ENCODE data around the gene ZNF407. TPM values are rescaled to one million over a fixed set of nuclear protein-coding genes. Genes with fewer than 3 reads are reported as not detected.

ZNF407 gene
- total and polyA plus RNA-seq, 7 donors, result 2.4 to 10.2 (median 7.9) TPM

DNA sequence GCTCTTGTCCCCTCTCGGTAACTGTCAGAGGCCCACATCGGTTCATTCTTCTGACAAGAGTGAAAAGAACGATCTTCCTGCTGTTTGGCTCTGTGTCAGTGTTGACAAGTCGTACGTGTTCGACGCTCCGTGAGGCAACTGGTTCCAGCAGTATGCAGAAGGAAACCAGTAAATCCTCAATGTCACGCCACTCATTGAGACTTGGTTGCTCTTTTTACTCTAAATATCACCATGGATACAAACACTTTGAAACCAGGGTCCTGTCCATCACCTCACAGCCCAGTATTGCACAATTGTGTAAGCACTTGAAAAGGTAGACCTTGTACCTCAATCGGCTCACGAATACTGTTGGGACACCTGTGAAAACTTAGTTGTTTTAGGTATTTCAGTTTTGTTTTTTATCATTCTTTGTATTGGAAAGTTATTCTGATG lies 136.4 kb downstream of the ZNF407 start:
- no peaks in the 10 kb centered on the region for H3K4me1 ChIP-seq
- no peak overlapping the region for H3K4me3 ChIP-seq
- intact Hi-C loops (cut with DNase I), result loop anchor here in 1 of 2 donors (10.0 kb wide), 1 partner anchor 59 kb away; no protein-coding TSS in a partner anchor
- no peaks in the 10 kb centered on the region for H3K27me3 ChIP-seq (ENCODE audit: insufficient read depth in 3 of 3, low read length in 2 of 3)
- no peaks in the 10 kb centered on the region for H3K9me3 ChIP-seq
- TF ChIP-seq, protein P1, sequence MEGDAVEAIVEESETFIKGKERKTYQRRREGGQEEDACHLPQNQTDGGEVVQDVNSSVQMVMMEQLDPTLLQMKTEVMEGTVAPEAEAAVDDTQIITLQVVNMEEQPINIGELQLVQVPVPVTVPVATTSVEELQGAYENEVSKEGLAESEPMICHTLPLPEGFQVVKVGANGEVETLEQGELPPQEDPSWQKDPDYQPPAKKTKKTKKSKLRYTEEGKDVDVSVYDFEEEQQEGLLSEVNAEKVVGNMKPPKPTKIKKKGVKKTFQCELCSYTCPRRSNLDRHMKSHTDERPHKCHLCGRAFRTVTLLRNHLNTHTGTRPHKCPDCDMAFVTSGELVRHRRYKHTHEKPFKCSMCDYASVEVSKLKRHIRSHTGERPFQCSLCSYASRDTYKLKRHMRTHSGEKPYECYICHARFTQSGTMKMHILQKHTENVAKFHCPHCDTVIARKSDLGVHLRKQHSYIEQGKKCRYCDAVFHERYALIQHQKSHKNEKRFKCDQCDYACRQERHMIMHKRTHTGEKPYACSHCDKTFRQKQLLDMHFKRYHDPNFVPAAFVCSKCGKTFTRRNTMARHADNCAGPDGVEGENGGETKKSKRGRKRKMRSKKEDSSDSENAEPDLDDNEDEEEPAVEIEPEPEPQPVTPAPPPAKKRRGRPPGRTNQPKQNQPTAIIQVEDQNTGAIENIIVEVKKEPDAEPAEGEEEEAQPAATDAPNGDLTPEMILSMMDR (IDR thresholded peaks at IDR 0.05), result no peak
- H3K27ac ChIP-seq, result no peak overlapping the region
- no peak for DNase-seq
- H3K36me3 ChIP-seq (ENCODE audit: insufficient read depth in 1 of 2, low read depth in 1 of 2), result no peaks in the 10 kb centered on the region
- no peak for ATAC-seq
- WGBS, 3 donors, result 49 to 70% (median 51%) methylated on average over 11 of the region's 11 CpGs

DNA sequence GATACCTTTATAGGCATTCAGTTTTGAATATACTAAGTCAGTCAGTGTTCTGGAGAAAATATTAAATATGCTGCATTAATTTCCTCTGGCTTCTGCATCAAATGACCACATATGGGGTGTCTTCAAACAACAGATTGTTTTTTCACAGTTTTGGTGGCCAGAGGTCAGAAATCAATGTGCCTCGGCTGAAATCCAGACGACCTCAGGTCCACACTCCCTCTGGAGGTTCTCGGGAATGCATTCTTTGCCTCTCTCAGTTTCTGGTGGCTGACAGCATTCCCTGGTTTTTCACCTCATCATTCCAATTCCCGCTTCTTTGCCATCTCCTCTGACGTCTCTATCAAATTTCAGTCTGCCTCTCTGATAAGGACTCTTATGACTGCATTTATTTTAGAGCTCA lies 142.3 kb downstream of the ZNF407 start:
- no peaks in the 10 kb centered on the region for H3K36me3 ChIP-seq (ENCODE audit: insufficient read depth in 1 of 2, low read depth in 1 of 2)
- no peak overlapping the region for H3K27ac ChIP-seq
- H3K4me1 ChIP-seq, result no peaks in the 10 kb centered on the region
- no peaks in the 10 kb centered on the region for H3K27me3 ChIP-seq (ENCODE audit: insufficient read depth in 3 of 3, low read length in 2 of 3)
- WGBS, 3 donors, result 60 to 63% (median 62%) methylated on average over 5 of the region's 5 CpGs
- TF ChIP-seq, protein P1 (IDR thresholded peaks at IDR 0.05), result no peak
- H3K4me3 ChIP-seq, result no peak overlapping the region
- no peaks in the 10 kb centered on the region for H3K9me3 ChIP-seq
- intact Hi-C loops (cut with DNase I), result loop anchor here in 1 of 2 donors (10.0 kb wide), 1 partner anchor 65 kb away; no protein-coding TSS in a partner anchor
- ATAC-seq (no peak), DNase-seq (no peak)

DNA sequence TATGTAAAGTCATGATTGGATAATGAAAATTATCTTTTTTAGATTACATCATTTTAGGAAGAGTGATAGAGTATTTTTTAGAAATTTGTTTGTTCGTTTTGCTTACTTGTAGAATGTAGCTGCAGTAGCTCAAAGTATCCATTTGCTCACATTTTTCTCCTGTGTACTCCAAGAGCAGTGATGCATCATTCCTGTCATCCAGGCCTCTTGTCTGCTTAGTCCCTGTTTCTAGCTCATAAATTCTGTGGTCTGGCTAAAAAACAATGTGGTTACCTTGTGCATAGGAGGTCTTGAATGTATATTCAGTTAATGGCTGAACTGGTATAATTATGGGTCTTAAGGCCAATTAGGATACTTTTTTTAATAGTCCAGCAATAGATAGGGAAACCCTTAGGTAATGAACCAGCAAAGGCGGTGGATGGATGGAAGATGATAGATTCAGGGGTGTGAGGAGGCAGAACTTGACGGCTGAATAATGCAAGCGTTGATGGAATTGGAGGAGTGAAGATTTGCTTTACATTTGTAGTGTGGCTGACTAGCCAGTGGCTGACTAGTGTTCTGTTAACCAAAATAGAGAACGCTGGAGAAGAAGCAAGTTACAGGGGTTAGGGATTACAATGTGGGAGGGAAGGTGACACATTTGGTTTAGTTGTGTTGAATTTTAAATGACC lies 145.0 kb downstream of the ZNF407 start:
- WGBS, 3 donors, result 90 to 94% (median 90%) methylated on average over 5 of the region's 5 CpGs
- DNase-seq, result no peak
- ATAC-seq, result no peak
- Histone ChIP-seq H3K4me3 (no peak overlapping the region), H3K9me3 (no peaks in the 10 kb centered on the region), H3K27me3 (ENCODE audit: insufficient read depth in 3 of 3, low read length in 2 of 3) (no peaks in the 10 kb centered on the region), H3K36me3 (ENCODE audit: insufficient read depth in 1 of 2, low read depth in 1 of 2) (no peaks in the 10 kb centered on the region), H3K4me1 (no peaks in the 10 kb centered on the region), H3K27ac (no peak overlapping the region)
- TF ChIP-seq, protein P1 (IDR thresholded peaks at IDR 0.05), result no peak
- intact Hi-C loops (cut with DNase I), result no loop called here

DNA sequence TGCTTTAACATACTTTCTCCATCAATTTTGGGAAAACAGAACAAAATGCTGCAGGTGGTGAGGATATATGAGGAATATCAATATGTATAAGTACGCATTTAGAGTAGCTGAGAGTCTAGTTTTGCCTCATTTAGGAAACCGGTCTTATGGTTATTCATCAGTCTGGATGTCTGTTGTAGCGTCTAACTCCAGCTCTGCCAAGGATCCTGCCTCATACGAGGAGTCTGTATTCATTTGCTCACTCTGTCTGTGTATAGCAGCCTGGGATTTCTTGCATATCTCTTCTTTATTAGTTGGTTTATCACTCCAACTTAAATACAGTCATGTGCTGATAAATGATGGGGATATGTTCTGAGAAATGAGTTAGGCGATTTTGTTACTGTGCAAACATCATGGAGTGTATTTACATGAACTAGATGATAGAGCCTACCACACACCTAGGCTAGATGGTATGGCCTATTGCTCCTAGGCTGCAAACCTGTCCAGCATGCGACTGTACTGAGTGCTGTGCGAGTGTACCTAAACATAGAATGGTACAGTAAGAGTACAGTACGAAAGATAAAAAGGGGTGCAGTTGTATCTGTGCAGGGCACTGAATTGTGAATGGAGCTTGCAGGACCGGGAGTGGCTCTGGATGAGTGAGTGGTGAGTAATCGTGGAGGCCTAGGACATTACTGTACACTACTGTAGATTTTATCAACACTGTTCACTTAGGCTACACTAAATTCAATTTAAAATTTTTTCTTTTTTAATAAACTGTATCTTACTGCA lies 148.1 kb downstream of the ZNF407 start:
- H3K9me3 ChIP-seq, result no peaks in the 10 kb centered on the region
- TF ChIP-seq, protein P1 (IDR thresholded peaks at IDR 0.05), result no peak
- H3K4me3 ChIP-seq, result no peak overlapping the region
- H3K27me3 ChIP-seq (ENCODE audit: insufficient read depth in 3 of 3, low read length in 2 of 3), result no peaks in the 10 kb centered on the region
- no peak for DNase-seq
- H3K4me1 ChIP-seq, result no peaks in the 10 kb centered on the region
- ATAC-seq, result no peak
- no peaks in the 10 kb centered on the region for H3K36me3 ChIP-seq (ENCODE audit: insufficient read depth in 1 of 2, low read depth in 1 of 2)
- intact Hi-C loops (cut with DNase I), result no loop called here
- no peak overlapping the region for H3K27ac ChIP-seq
- WGBS, 3 donors, result 85 to 96% (median 95%) methylated on average over 10 of the region's 10 CpGs

All from psoas muscle (tissue), 8 donors.